Effector CD8-positive, alpha-beta T cell (primary cell): ENCODE measurements around the gene PHC2.
A peak's percentile ranks its signal among the peaks of the same experiment; 100 is the strongest.

Experiments used
- DNase-seq: peaks from one replicate; lab custom pipeline; 2025; lab: John Stamatoyannopoulos, UW

The PHC2 gene

GRCh38 chr1:33349778-33350610, 80.9 kb downstream of the PHC2 start:
- DNase-seq = peak; percentile 67

GRCh38 chr1:33349081-33349759, 81.7 kb downstream of the PHC2 start:
- peak; percentile 11 for DNase-seq

- no peak for DNase-seq
Observed at GRCh38 chr1:33348676-33349080, 82.2 kb downstream of the PHC2 start.

- no peak for DNase-seq
Observed at GRCh38 chr1:33348194-33348593, 82.7 kb downstream of the PHC2 start.

- no peak for DNase-seq
Observed at GRCh38 chr1:33347650-33347992, 83.3 kb downstream of the PHC2 start.

GRCh38 chr1:33346927-33347649, 83.8 kb downstream of the PHC2 start:
- no peak for DNase-seq

- DNase-seq = no peak
Observed at GRCh38 chr1:33346533-33346926, 84.4 kb downstream of the PHC2 start.

GRCh38 chr1:33344896-33345560, 85.9 kb downstream of the PHC2 start:
- DNase-seq = no peak

GRCh38 chr1:33343539-33343938, 87.4 kb downstream of the PHC2 start:
- DNase-seq = no peak

- DNase-seq = no peak
Observed at GRCh38 chr1:33342041-33342723, 88.7 kb downstream of the PHC2 start.

GRCh38 chr1:33341190-33341589, 89.7 kb downstream of the PHC2 start:
- no peak for DNase-seq

GRCh38 chr1:33339413-33339812, 91.5 kb downstream of the PHC2 start:
- no peak for DNase-seq

- no peak for DNase-seq
Observed at GRCh38 chr1:33338440-33339211, 92.3 kb downstream of the PHC2 start.

GRCh38 chr1:33338048-33338439, 92.9 kb downstream of the PHC2 start:
- no peak for DNase-seq

- no peak for DNase-seq
Observed at GRCh38 chr1:33337441-33337840, 93.5 kb downstream of the PHC2 start.

GRCh38 chr1:33336580-33336979, 94.3 kb downstream of the PHC2 start:
- no peak for DNase-seq

GRCh38 chr1:33335020-33335419, 95.9 kb downstream of the PHC2 start:
- DNase-seq = no peak

GRCh38 chr1:33334081-33334552, 96.8 kb downstream of the PHC2 start:
- no peak for DNase-seq

- no peak for DNase-seq
Observed at GRCh38 chr1:33332881-33333280, 98.0 kb downstream of the PHC2 start.

GRCh38 chr1:33332357-33332789, 98.5 kb downstream of the PHC2 start:
- no peak for DNase-seq
